Liver (tissue), 9 donors: ENCODE results near the gene SOX5. TPM values are rescaled to one million over a fixed set of nuclear protein-coding genes. Genes with fewer than 3 reads are reported as not detected.

Experiments used
- DNase-seq: peaks from one replicate; pipeline ENCODE4 v3.0.0-alpha.2; 2017; ENCODE audit warnings: low spot score
- H3K27ac ChIP-seq, 2 donors: one replicate each; pipeline ENCODE4 v1.7.0; 2013; ENCODE audit warnings: inconsistent platforms in 2 of 2, low read length in 2 of 2, control low read depth in 1 of 2, low read depth in 1 of 2, mild to moderate bottlenecking in 1 of 2
- H3K27me3 ChIP-seq, 4 donors: one replicate each; pipeline versions ENCODE4 v1.6.1 to v1.7.0; 2013; ENCODE audit warnings: low read length in 3 of 4, inconsistent platforms in 1 of 4, mild to moderate bottlenecking in 1 of 4, moderate library complexity in 1 of 4; ENCODE audit not compliant: control insufficient read depth in 4 of 4, insufficient read depth in 4 of 4
- H3K36me3 ChIP-seq, 4 donors: one replicate each; pipeline versions ENCODE4 v1.6.1 to v1.7.0; 2013; ENCODE audit warnings: low read length in 3 of 4, mild to moderate bottlenecking in 3 of 4, low read depth in 1 of 4, moderate library complexity in 1 of 4; ENCODE audit not compliant: control insufficient read depth in 4 of 4, insufficient read depth in 3 of 4
- H3K4me1 ChIP-seq, 4 donors: one replicate each; pipeline versions ENCODE4 v1.6.1 to v1.7.0; 2013; ENCODE audit warnings: low read length in 3 of 4, mild to moderate bottlenecking in 3 of 4, moderate library complexity in 1 of 4; ENCODE audit not compliant: control insufficient read depth in 4 of 4, insufficient read depth in 4 of 4
- H3K4me3 ChIP-seq, 3 donors: one replicate each; pipeline versions ENCODE4 v1.6.1 to v1.7.0; 2013; ENCODE audit warnings: low read length in 3 of 3, control low read depth in 1 of 3, low read depth in 1 of 3, mild to moderate bottlenecking in 1 of 3
- H3K9ac ChIP-seq, 2 donors: one replicate each; pipeline ENCODE4 v1.7.0; 2013; ENCODE audit warnings: low read length in 2 of 2, mild to moderate bottlenecking in 2 of 2, moderate library complexity in 2 of 2, control low read depth in 1 of 2, low read depth in 1 of 2
- H3K9me3 ChIP-seq, 4 donors: one replicate each; pipeline versions ENCODE4 v1.6.1 to v1.7.0; 2013; ENCODE audit warnings: low read length in 3 of 4; ENCODE audit not compliant: control insufficient read depth in 4 of 4
- EGR1 ChIP-seq, 2 donors: IDR thresholded peaks; 2 replicates each; pipeline ENCODE4 v1.6.1; 2016 to 2018; ENCODE audit warnings: antibody characterized with exemption in 2 of 2, low read depth in 2 of 2
- FOXA2 ChIP-seq: IDR thresholded peaks from 2 replicates; pipeline ENCODE4 v1.6.1; 2016; ENCODE audit warnings: antibody characterized with exemption
- GABPA ChIP-seq, 2 donors: IDR thresholded peaks in 1 of 2; conservative IDR thresholded peaks in 1 of 2; 2 replicates each; pipeline ENCODE4 v1.6.1; 2016; ENCODE audit warnings: antibody characterized with exemption in 2 of 2, mild to moderate bottlenecking in 1 of 2, moderate library complexity in 1 of 2
- HNF4A ChIP-seq, 2 donors: conservative IDR thresholded peaks; 2 replicates each; pipeline ENCODE4 v1.6.1; 2016; ENCODE audit warnings: antibody characterized with exemption in 2 of 2, mild to moderate bottlenecking in 2 of 2
- HNF4G ChIP-seq: IDR thresholded peaks from 2 replicates; pipeline ENCODE4 v1.6.1; 2016; ENCODE audit warnings: antibody characterized with exemption
- JUND ChIP-seq, 2 donors: IDR thresholded peaks; 2 replicates each; pipeline ENCODE4 v1.6.1; 2016; ENCODE audit warnings: antibody characterized with exemption in 2 of 2
- NR2F2 ChIP-seq: IDR thresholded peaks from 2 replicates; pipeline ENCODE4 v1.6.1; 2016; ENCODE audit warnings: antibody characterized with exemption
- RAD21 ChIP-seq, 2 donors: IDR thresholded peaks; 2 replicates each; pipeline ENCODE4 v1.6.1; 2016; ENCODE audit warnings: antibody characterized with exemption in 2 of 2, mild to moderate bottlenecking in 2 of 2
- RXRA ChIP-seq, 2 donors: IDR thresholded peaks; 2 replicates each; pipeline ENCODE4 v1.6.1; 2017 to 2018; ENCODE audit warnings: antibody characterized with exemption in 2 of 2, mild to moderate bottlenecking in 1 of 2
- SP1 ChIP-seq: IDR thresholded peaks from 2 replicates; pipeline ENCODE4 v1.6.1; 2018; ENCODE audit warnings: antibody characterized with exemption, mild to moderate bottlenecking
- TAF1 ChIP-seq: conservative IDR thresholded peaks from 2 replicates; pipeline ENCODE4 v1.6.1; 2016; ENCODE audit warnings: antibody characterized with exemption, mild to moderate bottlenecking
- YY1 ChIP-seq: IDR thresholded peaks from 2 replicates; pipeline ENCODE4 v1.6.1; 2016; ENCODE audit warnings: antibody characterized with exemption, mild to moderate bottlenecking
- WGBS: extraction: QIAGEN DNeasy Blood & Tissue Kit; methylation state at CpG from one replicate; pipeline ENCODE4 v1.1.7; 2013; 5-methylcytosine and 5-hydroxymethylcytosine counted together
- polyA plus RNA-seq, 2 donors: library from polyadenylated mRNA; stranded (reverse) in 1 of 2; unstranded in 1 of 2; fragments of 200-250 nt in 1 of 2; fragments of >200 nt in 1 of 2; fragmentation: Nextera tagmentation in 1 of 2; extraction: Ambion mirVana in 1 of 2; gene quantifications; one replicate each; pipeline versions ENCODE4 v1.2.1 to v1.2.3, GENCODE V29; 2013 to 2015
- total RNA-seq, 2 donors: library from RNA; depleted of rRNA; stranded (reverse); fragments of >200 nt; gene quantifications; one replicate each; pipeline ENCODE4 v1.2.3, GENCODE V29; 2014
- TF ChIP-seq, protein P1 (sequence below): IDR thresholded peaks from 2 replicates; pipeline ENCODE4 v1.6.1; 2016; ENCODE audit warnings: antibody characterized with exemption
- TF ChIP-seq, protein P2 (sequence below): fragments of 150-350 bp; IDR thresholded peaks from 2 replicates; pipeline ENCODE4 v1.5.1; 2017; ENCODE audit warnings: improper control_type of control experiment, low read depth, low read length; ENCODE audit not compliant: missing input control
- TF ChIP-seq, protein P3 (sequence below): IDR thresholded peaks from 2 replicates; pipeline ENCODE4 v1.6.1; 2016; ENCODE audit warnings: antibody characterized with exemption
- TF ChIP-seq, protein P4 (sequence below): IDR thresholded peaks from 2 replicates; pipeline ENCODE4 v1.6.1; 2016; ENCODE audit warnings: antibody characterized with exemption
- TF ChIP-seq, protein P5 (sequence below): IDR thresholded peaks from 2 replicates; pipeline ENCODE4 v1.6.1; 2016; ENCODE audit warnings: antibody characterized with exemption, mild to moderate bottlenecking
- donor health status: healthy.
- donor health status: healthy.
- donor health status: healthy.
- donor health status: healthy.
- donor health status: healthy.

SOX5 gene
- total and polyA plus RNA-seq, 4 donors: 2.3 to 42.4 (median 12.3) TPM

DNA sequence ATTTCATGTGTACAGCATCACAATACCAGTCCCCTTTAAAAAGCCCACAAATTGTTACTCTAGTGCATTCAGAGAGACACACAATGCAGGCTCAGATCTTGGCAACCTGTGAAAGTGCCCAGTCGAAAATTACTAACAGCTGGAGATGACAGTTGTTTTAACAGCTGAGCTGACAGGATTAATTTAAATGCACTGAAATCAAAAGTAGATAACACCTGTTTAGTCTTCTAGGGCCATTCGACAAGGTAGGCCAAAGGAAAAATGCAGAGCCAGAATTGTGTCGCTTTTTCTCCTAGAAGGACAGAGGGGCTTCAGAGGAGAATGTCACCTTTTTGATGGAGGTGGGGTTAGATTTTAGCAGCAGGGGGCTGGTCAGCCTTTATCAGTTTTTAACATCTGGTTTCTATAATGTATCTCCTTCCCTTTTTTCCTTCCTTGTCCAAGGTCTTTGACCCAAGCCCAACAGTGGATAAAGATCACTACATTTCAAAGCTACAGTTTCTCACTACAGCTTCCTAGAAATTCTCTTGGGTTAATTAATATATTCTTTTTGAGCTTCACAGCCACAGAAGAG, 139.1 kb downstream of the SOX5 start:
- Histone ChIP-seq H3K4me3 (no peak overlapping the region), H3K27ac (no peak overlapping the region), H3K9ac (no peak overlapping the region), H3K9me3 (no peaks in the 10 kb centered on the region), H3K36me3 (peaks cover 0 to 5% (median 0%) of the 10 kb centered on the region in 4 donors), H3K4me1 (no peaks in the 10 kb centered on the region), H3K27me3 (no peaks in the 10 kb centered on the region)
- TF ChIP-seq, protein P1, sequence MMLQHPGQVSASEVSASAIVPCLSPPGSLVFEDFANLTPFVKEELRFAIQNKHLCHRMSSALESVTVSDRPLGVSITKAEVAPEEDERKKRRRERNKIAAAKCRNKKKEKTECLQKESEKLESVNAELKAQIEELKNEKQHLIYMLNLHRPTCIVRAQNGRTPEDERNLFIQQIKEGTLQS: no peak
- TF ChIP-seq NR2F2 (no peak), HNF4G (no peak), TAF1 (no peak), EGR1 (IDR thresholded peaks at IDR 0.05; ENCODE audit: low read depth in 2 of 2) (no peak), SP1 (no peak), JUND (IDR thresholded peaks at IDR 0.05) (no peak), RAD21 (IDR thresholded peaks at IDR 0.05) (no peak)
- TF ChIP-seq, protein P2, sequence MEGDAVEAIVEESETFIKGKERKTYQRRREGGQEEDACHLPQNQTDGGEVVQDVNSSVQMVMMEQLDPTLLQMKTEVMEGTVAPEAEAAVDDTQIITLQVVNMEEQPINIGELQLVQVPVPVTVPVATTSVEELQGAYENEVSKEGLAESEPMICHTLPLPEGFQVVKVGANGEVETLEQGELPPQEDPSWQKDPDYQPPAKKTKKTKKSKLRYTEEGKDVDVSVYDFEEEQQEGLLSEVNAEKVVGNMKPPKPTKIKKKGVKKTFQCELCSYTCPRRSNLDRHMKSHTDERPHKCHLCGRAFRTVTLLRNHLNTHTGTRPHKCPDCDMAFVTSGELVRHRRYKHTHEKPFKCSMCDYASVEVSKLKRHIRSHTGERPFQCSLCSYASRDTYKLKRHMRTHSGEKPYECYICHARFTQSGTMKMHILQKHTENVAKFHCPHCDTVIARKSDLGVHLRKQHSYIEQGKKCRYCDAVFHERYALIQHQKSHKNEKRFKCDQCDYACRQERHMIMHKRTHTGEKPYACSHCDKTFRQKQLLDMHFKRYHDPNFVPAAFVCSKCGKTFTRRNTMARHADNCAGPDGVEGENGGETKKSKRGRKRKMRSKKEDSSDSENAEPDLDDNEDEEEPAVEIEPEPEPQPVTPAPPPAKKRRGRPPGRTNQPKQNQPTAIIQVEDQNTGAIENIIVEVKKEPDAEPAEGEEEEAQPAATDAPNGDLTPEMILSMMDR: no peak
- TF ChIP-seq, protein P3, sequence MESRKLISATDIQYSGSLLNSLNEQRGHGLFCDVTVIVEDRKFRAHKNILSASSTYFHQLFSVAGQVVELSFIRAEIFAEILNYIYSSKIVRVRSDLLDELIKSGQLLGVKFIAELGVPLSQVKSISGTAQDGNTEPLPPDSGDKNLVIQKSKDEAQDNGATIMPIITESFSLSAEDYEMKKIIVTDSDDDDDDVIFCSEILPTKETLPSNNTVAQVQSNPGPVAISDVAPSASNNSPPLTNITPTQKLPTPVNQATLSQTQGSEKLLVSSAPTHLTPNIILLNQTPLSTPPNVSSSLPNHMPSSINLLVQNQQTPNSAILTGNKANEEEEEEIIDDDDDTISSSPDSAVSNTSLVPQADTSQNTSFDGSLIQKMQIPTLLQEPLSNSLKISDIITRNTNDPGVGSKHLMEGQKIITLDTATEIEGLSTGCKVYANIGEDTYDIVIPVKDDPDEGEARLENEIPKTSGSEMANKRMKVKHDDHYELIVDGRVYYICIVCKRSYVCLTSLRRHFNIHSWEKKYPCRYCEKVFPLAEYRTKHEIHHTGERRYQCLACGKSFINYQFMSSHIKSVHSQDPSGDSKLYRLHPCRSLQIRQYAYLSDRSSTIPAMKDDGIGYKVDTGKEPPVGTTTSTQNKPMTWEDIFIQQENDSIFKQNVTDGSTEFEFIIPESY: no peak
- TF ChIP-seq, protein P4, sequence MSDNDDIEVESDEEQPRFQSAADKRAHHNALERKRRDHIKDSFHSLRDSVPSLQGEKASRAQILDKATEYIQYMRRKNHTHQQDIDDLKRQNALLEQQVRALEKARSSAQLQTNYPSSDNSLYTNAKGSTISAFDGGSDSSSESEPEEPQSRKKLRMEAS: no peak
- WGBS: 81% methylated on average over 3 of the region's 3 CpGs
- no peak for DNase-seq

DNA sequence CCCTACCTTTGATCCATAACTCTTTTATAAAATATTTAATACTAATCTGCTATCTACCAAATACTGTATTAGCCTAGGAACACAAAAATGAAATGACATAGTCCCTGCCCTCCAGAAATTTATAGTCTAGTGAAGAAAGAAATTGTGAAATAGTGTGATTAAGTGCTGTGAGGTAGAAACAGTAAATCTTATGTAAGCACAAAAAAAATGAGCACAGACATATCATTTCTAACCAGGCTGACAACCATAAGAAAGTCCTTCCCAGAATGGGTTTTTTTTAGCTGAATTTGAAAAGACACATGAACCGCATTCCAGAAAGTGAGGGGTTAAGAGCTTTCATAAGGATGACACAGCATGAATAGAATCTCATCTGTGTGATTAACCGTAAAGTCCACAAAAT, 145.9 kb downstream of the SOX5 start:
- Histone ChIP-seq H3K9ac (no peak overlapping the region), H3K4me1 (no peaks in the 10 kb centered on the region), H3K4me3 (no peak overlapping the region), H3K27ac (no peak overlapping the region), H3K27me3 (no peaks in the 10 kb centered on the region), H3K9me3 (no peaks in the 10 kb centered on the region), H3K36me3 (peaks cover 0 to 5% (median 0%) of the 10 kb centered on the region in 4 donors)
- WGBS: 92% methylated on average over 2 of the region's 2 CpGs
- DNase-seq: no peak
- TF ChIP-seq HNF4G (no peak), GABPA (IDR thresholded peaks at IDR 0.05 in 1 of 2, conservative IDR thresholded peaks at IDR 0.05 in 1 of 2) (no peak), RAD21 (IDR thresholded peaks at IDR 0.05) (no peak), YY1 (no peak), RXRA (IDR thresholded peaks at IDR 0.05) (no peak), TAF1 (no peak), EGR1 (IDR thresholded peaks at IDR 0.05; ENCODE audit: low read depth in 2 of 2) (no peak), NR2F2 (no peak), HNF4A (conservative IDR thresholded peaks at IDR 0.05) (no peak), FOXA2 (no peak), JUND (IDR thresholded peaks at IDR 0.05) (no peak)
- TF ChIP-seq, protein P1: no peak
- TF ChIP-seq, protein P4: no peak
- TF ChIP-seq, protein P5, sequence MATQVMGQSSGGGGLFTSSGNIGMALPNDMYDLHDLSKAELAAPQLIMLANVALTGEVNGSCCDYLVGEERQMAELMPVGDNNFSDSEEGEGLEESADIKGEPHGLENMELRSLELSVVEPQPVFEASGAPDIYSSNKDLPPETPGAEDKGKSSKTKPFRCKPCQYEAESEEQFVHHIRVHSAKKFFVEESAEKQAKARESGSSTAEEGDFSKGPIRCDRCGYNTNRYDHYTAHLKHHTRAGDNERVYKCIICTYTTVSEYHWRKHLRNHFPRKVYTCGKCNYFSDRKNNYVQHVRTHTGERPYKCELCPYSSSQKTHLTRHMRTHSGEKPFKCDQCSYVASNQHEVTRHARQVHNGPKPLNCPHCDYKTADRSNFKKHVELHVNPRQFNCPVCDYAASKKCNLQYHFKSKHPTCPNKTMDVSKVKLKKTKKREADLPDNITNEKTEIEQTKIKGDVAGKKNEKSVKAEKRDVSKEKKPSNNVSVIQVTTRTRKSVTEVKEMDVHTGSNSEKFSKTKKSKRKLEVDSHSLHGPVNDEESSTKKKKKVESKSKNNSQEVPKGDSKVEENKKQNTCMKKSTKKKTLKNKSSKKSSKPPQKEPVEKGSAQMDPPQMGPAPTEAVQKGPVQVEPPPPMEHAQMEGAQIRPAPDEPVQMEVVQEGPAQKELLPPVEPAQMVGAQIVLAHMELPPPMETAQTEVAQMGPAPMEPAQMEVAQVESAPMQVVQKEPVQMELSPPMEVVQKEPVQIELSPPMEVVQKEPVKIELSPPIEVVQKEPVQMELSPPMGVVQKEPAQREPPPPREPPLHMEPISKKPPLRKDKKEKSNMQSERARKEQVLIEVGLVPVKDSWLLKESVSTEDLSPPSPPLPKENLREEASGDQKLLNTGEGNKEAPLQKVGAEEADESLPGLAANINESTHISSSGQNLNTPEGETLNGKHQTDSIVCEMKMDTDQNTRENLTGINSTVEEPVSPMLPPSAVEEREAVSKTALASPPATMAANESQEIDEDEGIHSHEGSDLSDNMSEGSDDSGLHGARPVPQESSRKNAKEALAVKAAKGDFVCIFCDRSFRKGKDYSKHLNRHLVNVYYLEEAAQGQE: no peak
- TF ChIP-seq, protein P3: no peak
